HG03432 (cell line): ENCODE measurements around the gene ACAD9.
"Not testable (repeated sequence)": the region's sequence is repeated elsewhere in the genome, so short reads cannot be mapped to it uniquely, and the experiment has no call there.

ENCODE experiments used
- ATAC-seq: cut with Tn5 transposase; IDR thresholded peaks from one replicate; pipeline ENCODE4 v1.9.1; 2021; ENCODE audit warnings: mild to moderate bottlenecking, moderate library complexity; ENCODE audit not compliant: unreplicated experiment

The ACAD9 gene

GRCh38 chr3:128859630-128860029 lies 19.8 kb upstream of the ACAD9 start:
- no peak for ATAC-seq

- ATAC-seq = no peak
These were observed 17.9 kb upstream of the ACAD9 start for GRCh38 chr3:128861491-128861890.

- no peak for ATAC-seq
These were observed 15.9 kb upstream of the ACAD9 start for GRCh38 chr3:128863560-128863959.

GRCh38 chr3:128864351-128864811 lies 15.0 kb upstream of the ACAD9 start:
- no peak for ATAC-seq

- not testable (repeated sequence) for ATAC-seq
These were observed 14.3 kb upstream of the ACAD9 start for GRCh38 chr3:128864849-128865804.

GRCh38 chr3:128867200-128868125 lies 12.0 kb upstream of the ACAD9 start:
- no peak for ATAC-seq

- ATAC-seq = no peak
These were observed 9.1 kb upstream of the ACAD9 start for GRCh38 chr3:128870347-128870746.

GRCh38 chr3:128872282-128872681 lies 7.1 kb upstream of the ACAD9 start:
- ATAC-seq = no peak

GRCh38 chr3:128872744-128873143 lies 6.7 kb upstream of the ACAD9 start:
- ATAC-seq = no peak

- no peak for ATAC-seq
These were observed 6.0 kb upstream of the ACAD9 start for GRCh38 chr3:128873244-128874022.

GRCh38 chr3:128874481-128875180 lies 4.8 kb upstream of the ACAD9 start:
- ATAC-seq = no peak

GRCh38 chr3:128875556-128876120 lies 3.8 kb upstream of the ACAD9 start:
- ATAC-seq = no peak

- ATAC-seq = no peak
These were observed 1.4 kb upstream of the ACAD9 start for GRCh38 chr3:128878011-128878457.

GRCh38 chr3:128878556-128879124 lies 780 bp upstream of the ACAD9 start:
- peak; percentile 10 for ATAC-seq

GRCh38 chr3:128879991-128880390 lies 571 bp downstream of the ACAD9 start:
- no peak for ATAC-seq

- not testable (repeated sequence) for ATAC-seq
These were observed 1.0 kb downstream of the ACAD9 start for GRCh38 chr3:128880455-128880854.

GRCh38 chr3:128881576-128881975 lies 2.2 kb downstream of the ACAD9 start:
- ATAC-seq = no peak

- ATAC-seq = no peak
These were observed 3.3 kb downstream of the ACAD9 start for GRCh38 chr3:128882719-128883118.

- no peak for ATAC-seq
These were observed 5.6 kb downstream of the ACAD9 start for GRCh38 chr3:128884992-128885391.
